Loucy (cell line): Measurements from ENCODE around the gene CGB3.

Experiments used
- H2AFZ ChIP-seq: fragments of 200-600 bp; sonication (generic); 2 replicates; pipeline ENCODE4 v1.6.0; 2016; ENCODE audit warnings: antibody characterized with exemption, mild to moderate bottlenecking, low read length, moderate library complexity
- H3F3A ChIP-seq: fragments of 200-600 bp; 2 replicates; pipeline ENCODE4 v1.6.0; 2016; ENCODE audit warnings: antibody characterized with exemption, low read depth, mild to moderate bottlenecking
- H3K27me3 ChIP-seq: fragments of 200-600 bp; sonication (generic); 2 replicates; pipeline ENCODE4 v1.6.1; 2014; ENCODE audit warnings: low read length, mild to moderate bottlenecking; ENCODE audit not compliant: insufficient read depth, poor library complexity, severe bottlenecking
- H3K36me3 ChIP-seq: fragments of 200-600 bp; sonication (generic); 2 replicates; pipeline ENCODE4 v1.6.1; 2016; ENCODE audit warnings: low read length; ENCODE audit not compliant: insufficient read depth
- H3K4me1 ChIP-seq: fragments of 200-600 bp; sonication (generic); 2 replicates; pipeline ENCODE4 v1.5.1; 2014; ENCODE audit warnings: low read length, mild to moderate bottlenecking; ENCODE audit not compliant: insufficient read depth, poor library complexity, severe bottlenecking
- H3K4me2 ChIP-seq: fragments of 200-600 bp; sonication (generic); 2 replicates; pipeline ENCODE4 v1.6.0; 2014; ENCODE audit warnings: antibody characterized with exemption, low read length, low read depth, mild to moderate bottlenecking; ENCODE audit not compliant: poor library complexity, severe bottlenecking
- H3K4me3 ChIP-seq: fragments of 200-600 bp; sonication (generic); 2 replicates; pipeline ENCODE4 v1.5.1; 2014; ENCODE audit warnings: low read length, mild to moderate bottlenecking, mixed read lengths; ENCODE audit not compliant: poor library complexity, severe bottlenecking
- H3K79me2 ChIP-seq: fragments of 200-600 bp; sonication (generic); 2 replicates; pipeline ENCODE4 v1.6.1; 2014; ENCODE audit warnings: low read length; ENCODE audit not compliant: insufficient read depth
- H3K9ac ChIP-seq: fragments of 200-600 bp; sonication (generic); 2 replicates; pipeline ENCODE4 v1.6.0; 2014; ENCODE audit warnings: mild to moderate bottlenecking, low read depth, low read length, moderate library complexity; ENCODE audit not compliant: poor library complexity, severe bottlenecking
- H3K9me2 ChIP-seq: fragments of 200-600 bp; sonication (generic); replicated peaks from 2 replicates; pipeline ENCODE4 v1.6.1; 2016; ENCODE audit warnings: low read depth, low read length, mixed read lengths
- H3K9me3 ChIP-seq: fragments of 200-600 bp; sonication (generic); 2 replicates; pipeline ENCODE4 v1.6.1; 2014; ENCODE audit warnings: mild to moderate bottlenecking, antibody characterized with exemption, low read length, low read depth; ENCODE audit not compliant: insufficient read depth
- H4K20me1 ChIP-seq: fragments of 200-600 bp; sonication (generic); 2 replicates; pipeline ENCODE4 v1.6.0; 2014; ENCODE audit warnings: antibody characterized with exemption, low read length, mild to moderate bottlenecking; ENCODE audit not compliant: insufficient read depth, poor library complexity, severe bottlenecking
- EZH2phosphoT487 ChIP-seq: fragments of 200-600 bp; IDR thresholded peaks from 2 replicates; pipeline ENCODE4 v1.6.1; 2018; ENCODE audit warnings: antibody characterized with exemption, mild to moderate bottlenecking, moderate library complexity, borderline replicate concordance
- TF ChIP-seq, protein P1 (sequence below): fragments of 200-600 bp; sonication (generic); conservative IDR thresholded peaks from 2 replicates; pipeline ENCODE4 v1.5.1; 2014; ENCODE audit warnings: mild to moderate bottlenecking, antibody characterized with exemption, low read length

Gene CGB3

DNA sequence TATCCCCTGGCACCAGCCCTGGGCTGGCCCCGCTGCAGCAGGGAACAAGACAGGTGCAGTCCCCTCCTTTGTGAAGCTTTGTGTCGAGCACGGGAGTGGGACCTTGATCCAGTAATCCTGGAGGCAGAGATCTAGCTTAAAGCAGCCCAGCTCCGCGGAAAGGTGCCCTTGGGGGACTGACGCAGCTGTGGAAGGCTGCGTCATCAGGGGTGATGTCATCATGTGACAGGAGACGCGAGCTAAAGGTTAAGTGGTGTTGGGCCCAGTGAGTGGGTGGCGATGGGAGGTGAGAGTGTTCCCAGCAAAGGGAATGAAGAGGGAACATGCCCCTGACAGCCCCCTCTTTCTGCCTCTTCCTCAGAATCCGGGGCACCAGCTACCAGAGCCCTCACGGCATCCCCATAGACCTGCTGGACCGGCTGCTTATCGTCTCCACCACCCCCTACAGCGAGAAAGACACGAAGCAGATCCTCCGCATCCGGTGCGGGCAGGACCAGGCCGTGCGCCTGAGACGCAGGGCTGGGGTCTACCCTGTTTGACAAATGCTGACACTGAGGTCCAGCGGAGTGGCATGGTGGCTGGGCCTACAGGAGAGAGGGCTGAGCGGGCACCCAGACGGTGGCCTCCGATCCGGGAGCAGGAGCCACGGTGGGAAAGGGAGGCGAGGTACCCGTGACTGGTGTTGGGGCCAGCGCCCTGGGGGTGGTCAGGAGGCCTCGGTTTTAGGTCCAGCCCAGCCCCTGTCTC, 9.8 kb downstream of the CGB3 start:
- H4K20me1 ChIP-seq, result no peaks in the 10 kb centered on the region
- TF ChIP-seq, protein P1, sequence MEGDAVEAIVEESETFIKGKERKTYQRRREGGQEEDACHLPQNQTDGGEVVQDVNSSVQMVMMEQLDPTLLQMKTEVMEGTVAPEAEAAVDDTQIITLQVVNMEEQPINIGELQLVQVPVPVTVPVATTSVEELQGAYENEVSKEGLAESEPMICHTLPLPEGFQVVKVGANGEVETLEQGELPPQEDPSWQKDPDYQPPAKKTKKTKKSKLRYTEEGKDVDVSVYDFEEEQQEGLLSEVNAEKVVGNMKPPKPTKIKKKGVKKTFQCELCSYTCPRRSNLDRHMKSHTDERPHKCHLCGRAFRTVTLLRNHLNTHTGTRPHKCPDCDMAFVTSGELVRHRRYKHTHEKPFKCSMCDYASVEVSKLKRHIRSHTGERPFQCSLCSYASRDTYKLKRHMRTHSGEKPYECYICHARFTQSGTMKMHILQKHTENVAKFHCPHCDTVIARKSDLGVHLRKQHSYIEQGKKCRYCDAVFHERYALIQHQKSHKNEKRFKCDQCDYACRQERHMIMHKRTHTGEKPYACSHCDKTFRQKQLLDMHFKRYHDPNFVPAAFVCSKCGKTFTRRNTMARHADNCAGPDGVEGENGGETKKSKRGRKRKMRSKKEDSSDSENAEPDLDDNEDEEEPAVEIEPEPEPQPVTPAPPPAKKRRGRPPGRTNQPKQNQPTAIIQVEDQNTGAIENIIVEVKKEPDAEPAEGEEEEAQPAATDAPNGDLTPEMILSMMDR, result no peak
- no peak for TF ChIP-seq EZH2phosphoT487

DNA sequence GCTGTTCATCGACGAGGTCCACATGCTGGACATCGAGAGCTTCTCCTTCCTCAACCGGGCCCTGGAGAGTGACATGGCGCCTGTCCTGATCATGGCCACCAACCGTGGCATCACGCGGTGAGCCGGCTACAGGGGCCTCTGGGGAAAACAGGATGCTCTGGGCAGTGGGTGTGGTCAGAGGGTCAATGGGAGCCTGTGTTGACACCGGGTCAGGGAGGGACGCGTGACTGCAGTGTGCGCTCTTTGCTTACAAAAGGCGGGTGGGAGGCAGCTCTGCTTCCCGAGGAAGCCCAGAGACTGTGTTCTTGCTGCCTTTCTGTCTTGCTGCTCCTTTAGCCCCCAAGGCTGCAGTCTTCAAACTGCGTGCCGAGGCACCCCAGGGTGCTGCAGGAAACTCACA, 12.9 kb downstream of the CGB3 start:
- Histone ChIP-seq H3K9me2 (no peaks in the 10 kb centered on the region), H3K36me3 (peaks cover 65% of the 10 kb centered on the region; the same call in 1 of the 2 replicates), H3K9me3 (no peaks in the 10 kb centered on the region), H3K27me3 (no peaks in the 10 kb centered on the region), H2AFZ (no peak overlapping the region), H3K4me1 (no peaks in the 10 kb centered on the region), H4K20me1 (no peaks in the 10 kb centered on the region), H3F3A (no peaks in the 10 kb centered on the region), H3K4me2 (no peak overlapping the region), H3K4me3 (no peak overlapping the region), H3K9ac (no peak overlapping the region), H3K79me2 (no peaks in the 10 kb centered on the region)
- TF ChIP-seq, protein P1, result no peak
- TF ChIP-seq EZH2phosphoT487, result no peak

More for the DNA sequence above, 9.8 kb downstream of the CGB3 start:
- H2AFZ ChIP-seq, result no peak overlapping the region
- H3K4me3 ChIP-seq, result no peak overlapping the region
- H3K9me2 ChIP-seq, result no peaks in the 10 kb centered on the region
- no peaks in the 10 kb centered on the region for H3F3A ChIP-seq
- no peaks in the 10 kb centered on the region for H3K4me1 ChIP-seq
- no peak overlapping the region for H3K4me2 ChIP-seq
- no peak overlapping the region for H3K9ac ChIP-seq
- no peaks in the 10 kb centered on the region for H3K9me3 ChIP-seq
- peaks cover 51% of the 10 kb centered on the region; the same call in 1 of the 2 replicates for H3K36me3 ChIP-seq
- no peaks in the 10 kb centered on the region for H3K27me3 ChIP-seq
- H3K79me2 ChIP-seq, result no peaks in the 10 kb centered on the region

DNA sequence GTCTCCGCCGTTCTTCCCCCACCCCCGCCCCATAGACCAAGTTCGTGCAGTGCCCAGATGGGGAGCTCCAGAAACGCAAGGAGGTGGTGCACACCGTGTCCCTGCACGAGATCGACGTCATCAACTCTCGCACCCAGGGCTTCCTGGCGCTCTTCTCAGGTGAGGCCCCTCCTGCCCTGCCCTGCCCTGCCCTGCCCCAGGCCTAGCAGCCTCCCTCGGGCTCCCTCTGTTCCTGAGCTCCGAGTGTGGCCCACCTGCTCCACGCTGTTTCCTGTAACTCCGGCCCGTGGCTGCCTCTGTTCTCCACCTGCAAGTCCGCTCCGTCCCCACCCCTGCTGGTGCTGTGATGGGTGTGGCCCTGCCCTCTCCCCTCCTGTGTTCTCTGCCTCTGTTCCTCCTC, 13.7 kb downstream of the CGB3 start:
- Histone ChIP-seq H3K9ac (no peak overlapping the region), H3K9me2 (no peaks in the 10 kb centered on the region), H3K4me2 (no peak overlapping the region), H3K27me3 (no peaks in the 10 kb centered on the region), H4K20me1 (no peaks in the 10 kb centered on the region), H3K36me3 (peaks cover 63% of the 10 kb centered on the region; the same call in 1 of the 2 replicates), H3F3A (no peaks in the 10 kb centered on the region), H3K4me3 (no peak overlapping the region), H3K4me1 (no peaks in the 10 kb centered on the region), H3K79me2 (no peaks in the 10 kb centered on the region), H2AFZ (no peak overlapping the region), H3K9me3 (no peaks in the 10 kb centered on the region)
- TF ChIP-seq, protein P1, result no peak
- no peak for TF ChIP-seq EZH2phosphoT487
